Bronchial epithelial cell (primary cell): ENCODE results near the gene CBX6. TPM values are rescaled to one million over a fixed set of nuclear protein-coding genes. Genes with fewer than 3 reads are reported as not detected.

Experiments used
- DNase-seq: peaks from one replicate; pipeline ENCODE4 v3.0.0-alpha.2; 2010; ENCODE audit warnings: low read depth
- FAIRE-seq: peaks from 2 replicates; lab custom pipeline; 2011; peaks lifted over from hg19 to GRCh38; lab: Jason Lieb, UNC
- H3K27me3 ChIP-seq: 2 replicates; pipeline ENCODE4 v1.5.1; 2011; ENCODE audit warnings: low read length; ENCODE audit not compliant: control insufficient read depth, insufficient read depth
- H3K36me3 ChIP-seq: 2 replicates; pipeline ENCODE4 v1.5.1; 2011; ENCODE audit warnings: low read length; ENCODE audit not compliant: control insufficient read depth, insufficient read depth
- H3K4me3 ChIP-seq: 2 replicates; pipeline ENCODE4 v1.5.1; 2011; ENCODE audit warnings: mild to moderate bottlenecking, low read depth, low read length, control low read depth
- total RNA-seq: library from RNA; depleted of rRNA; stranded (reverse); fragments of >200 nt; gene quantifications from 2 replicates; pipeline ENCODE4 v1.2.1, GENCODE V29; 2014
- TF ChIP-seq, protein P1 (sequence below): IDR thresholded peaks from 2 replicates; pipeline ENCODE4 v1.5.1; 2011; ENCODE audit warnings: mild to moderate bottlenecking, moderate library complexity, low read length, control low read depth, inconsistent platforms; ENCODE audit not compliant: insufficient read depth, severe bottlenecking

The CBX6 gene
- total RNA-seq, 1 donor from 2014 or later: 6.8 TPM

GRCh38 chr22:38837414-38837928, 34.5 kb downstream of the CBX6 start:
- peaks cover 12% of the 10 kb centered on the region for H3K27me3 ChIP-seq
- TF ChIP-seq, protein P1, sequence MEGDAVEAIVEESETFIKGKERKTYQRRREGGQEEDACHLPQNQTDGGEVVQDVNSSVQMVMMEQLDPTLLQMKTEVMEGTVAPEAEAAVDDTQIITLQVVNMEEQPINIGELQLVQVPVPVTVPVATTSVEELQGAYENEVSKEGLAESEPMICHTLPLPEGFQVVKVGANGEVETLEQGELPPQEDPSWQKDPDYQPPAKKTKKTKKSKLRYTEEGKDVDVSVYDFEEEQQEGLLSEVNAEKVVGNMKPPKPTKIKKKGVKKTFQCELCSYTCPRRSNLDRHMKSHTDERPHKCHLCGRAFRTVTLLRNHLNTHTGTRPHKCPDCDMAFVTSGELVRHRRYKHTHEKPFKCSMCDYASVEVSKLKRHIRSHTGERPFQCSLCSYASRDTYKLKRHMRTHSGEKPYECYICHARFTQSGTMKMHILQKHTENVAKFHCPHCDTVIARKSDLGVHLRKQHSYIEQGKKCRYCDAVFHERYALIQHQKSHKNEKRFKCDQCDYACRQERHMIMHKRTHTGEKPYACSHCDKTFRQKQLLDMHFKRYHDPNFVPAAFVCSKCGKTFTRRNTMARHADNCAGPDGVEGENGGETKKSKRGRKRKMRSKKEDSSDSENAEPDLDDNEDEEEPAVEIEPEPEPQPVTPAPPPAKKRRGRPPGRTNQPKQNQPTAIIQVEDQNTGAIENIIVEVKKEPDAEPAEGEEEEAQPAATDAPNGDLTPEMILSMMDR: no peak
- no peak for DNase-seq
- H3K36me3 ChIP-seq: no peaks in the 10 kb centered on the region
- no peak overlapping the region for H3K4me3 ChIP-seq
- FAIRE-seq: no peak

- DNase-seq: no peak
- H3K27me3 ChIP-seq: peaks cover 8% of the 10 kb centered on the region
- no peaks in the 10 kb centered on the region for H3K36me3 ChIP-seq
- TF ChIP-seq, protein P1: no peak
- no peak for FAIRE-seq
- H3K4me3 ChIP-seq: no peak overlapping the region
Measured at GRCh38 chr22:38835888-38836301, 36.1 kb downstream of the CBX6 start.

GRCh38 chr22:38834991-38835390, 37.0 kb downstream of the CBX6 start:
- FAIRE-seq: no peak
- no peak for DNase-seq
- H3K27me3 ChIP-seq: peaks cover 5% of the 10 kb centered on the region
- H3K4me3 ChIP-seq: no peak overlapping the region
- TF ChIP-seq, protein P1: no peak
- H3K36me3 ChIP-seq: no peaks in the 10 kb centered on the region

DNA sequence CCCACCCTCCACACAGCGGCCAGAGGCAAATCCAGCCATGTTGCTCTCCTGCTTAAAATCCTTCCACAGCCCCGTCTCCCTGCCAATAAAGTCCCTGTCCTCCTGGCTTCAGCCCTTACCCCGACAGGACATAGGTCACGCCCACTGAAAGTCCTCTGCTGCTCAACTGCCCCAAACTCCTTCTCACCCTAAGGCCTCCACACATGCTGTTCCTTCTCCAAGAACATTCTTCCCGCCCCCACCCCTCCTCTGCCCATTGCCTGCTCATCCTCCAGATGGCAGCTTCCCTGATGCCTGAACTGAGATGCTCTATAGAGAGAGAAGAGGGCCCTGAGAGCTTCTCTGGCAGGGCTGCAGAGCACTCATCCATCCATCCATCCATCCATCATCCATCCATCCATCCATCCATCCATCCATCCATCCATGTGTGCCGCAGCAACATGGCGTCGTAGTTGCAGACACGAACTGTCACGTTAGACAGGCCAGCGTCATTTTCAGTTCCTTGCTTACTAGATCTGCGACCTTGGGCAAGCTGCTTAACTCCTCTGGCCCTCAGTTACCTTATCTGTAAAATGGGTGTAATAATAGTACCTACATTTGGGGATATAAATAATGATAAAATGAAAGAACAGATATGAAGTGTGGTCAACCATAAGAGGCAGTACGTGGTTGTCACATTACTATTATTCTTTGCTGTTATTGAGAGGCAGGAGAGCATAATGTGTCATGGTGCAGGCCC, 37.6 kb downstream of the CBX6 start:
- H3K4me3 ChIP-seq: no peak overlapping the region
- peaks cover 5% of the 10 kb centered on the region for H3K27me3 ChIP-seq
- no peaks in the 10 kb centered on the region for H3K36me3 ChIP-seq
- TF ChIP-seq, protein P1: no peak
- FAIRE-seq: no peak
- DNase-seq: no peak

- H3K36me3 ChIP-seq: no peaks in the 10 kb centered on the region
- no peak overlapping the region for H3K4me3 ChIP-seq
- FAIRE-seq (no peak), DNase-seq (no peak)
- H3K27me3 ChIP-seq: peaks cover 3% of the 10 kb centered on the region
- TF ChIP-seq, protein P1: no peak
Measured at GRCh38 chr22:38833061-38833460, 39.0 kb downstream of the CBX6 start.
